GM18505 (cell line): ENCODE results near the gene KCNIP3.

Experiments
- ATAC-seq: cut with Tn5 transposase; IDR thresholded peaks from one replicate; pipeline ENCODE4 v1.9.1; 2021; ENCODE audit not compliant: unreplicated experiment
- POLR2A ChIP-seq: IDR thresholded peaks from 4 replicates; pipeline ENCODE4 v1.6.1; 2011; ENCODE audit warnings: borderline replicate concordance; ENCODE audit not compliant: insufficient read depth, insufficient read length; ENCODE audit errors: extremely low read depth

KCNIP3 gene

GRCh38 chr2:95278637-95279225 lies 18.4 kb upstream of the KCNIP3 start:
- ATAC-seq = no peak
- no peak for TF ChIP-seq POLR2A

- no peak for TF ChIP-seq POLR2A
- ATAC-seq = no peak
Observed at GRCh38 chr2:95279435-95280035, 17.6 kb upstream of the KCNIP3 start.

DNA sequence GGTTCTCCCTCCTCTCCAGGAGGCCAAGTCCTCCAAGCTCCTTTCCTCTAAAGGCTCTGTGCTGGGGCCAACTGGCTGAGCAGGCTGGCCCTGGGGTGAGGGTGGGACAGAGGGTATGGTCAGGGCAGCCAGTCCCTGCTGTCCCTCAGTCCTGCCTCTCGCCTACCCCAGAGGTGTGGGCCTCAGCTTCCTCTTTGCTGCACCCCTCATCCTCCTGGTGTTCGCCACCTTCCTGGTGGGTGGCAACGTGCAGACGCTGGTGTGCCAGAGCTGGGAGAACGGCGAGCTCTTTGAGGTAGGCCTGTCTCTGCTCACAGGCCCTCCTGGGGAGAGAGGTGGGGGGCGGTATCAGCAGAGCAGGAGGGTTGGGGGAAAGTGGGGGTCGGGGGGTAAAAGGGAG lies 16.1 kb upstream of the KCNIP3 start:
- ATAC-seq = no peak
- no peak for TF ChIP-seq POLR2A

- no peak for ATAC-seq
- no peak for TF ChIP-seq POLR2A
Observed at GRCh38 chr2:95281786-95282185, 15.4 kb upstream of the KCNIP3 start.

DNA sequence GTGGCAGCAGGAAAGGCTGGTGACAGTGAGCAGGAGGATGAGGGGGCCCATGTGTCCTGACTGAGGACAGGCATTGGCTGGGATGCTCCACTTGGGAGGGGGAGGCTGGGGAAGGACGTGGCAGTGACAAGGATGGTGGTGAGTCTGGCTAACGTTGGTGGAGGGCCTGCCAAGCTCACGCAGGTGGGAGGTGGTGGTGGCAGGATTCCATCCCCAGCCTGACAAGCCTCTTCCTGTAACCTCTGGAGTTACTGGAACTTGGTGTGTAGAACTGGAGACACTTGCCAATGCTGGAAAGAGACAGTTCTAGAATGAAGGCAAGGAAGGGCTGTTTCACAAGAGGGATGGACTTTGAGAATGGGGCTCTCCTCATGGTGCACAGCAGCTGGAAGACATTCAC lies 14.7 kb upstream of the KCNIP3 start:
- no peak for ATAC-seq

GRCh38 chr2:95283562-95283961 lies 13.6 kb upstream of the KCNIP3 start:
- TF ChIP-seq POLR2A = no peak
- ATAC-seq = no peak

More for the DNA sequence above, 14.7 kb upstream of the KCNIP3 start:
- no peak for TF ChIP-seq POLR2A

DNA sequence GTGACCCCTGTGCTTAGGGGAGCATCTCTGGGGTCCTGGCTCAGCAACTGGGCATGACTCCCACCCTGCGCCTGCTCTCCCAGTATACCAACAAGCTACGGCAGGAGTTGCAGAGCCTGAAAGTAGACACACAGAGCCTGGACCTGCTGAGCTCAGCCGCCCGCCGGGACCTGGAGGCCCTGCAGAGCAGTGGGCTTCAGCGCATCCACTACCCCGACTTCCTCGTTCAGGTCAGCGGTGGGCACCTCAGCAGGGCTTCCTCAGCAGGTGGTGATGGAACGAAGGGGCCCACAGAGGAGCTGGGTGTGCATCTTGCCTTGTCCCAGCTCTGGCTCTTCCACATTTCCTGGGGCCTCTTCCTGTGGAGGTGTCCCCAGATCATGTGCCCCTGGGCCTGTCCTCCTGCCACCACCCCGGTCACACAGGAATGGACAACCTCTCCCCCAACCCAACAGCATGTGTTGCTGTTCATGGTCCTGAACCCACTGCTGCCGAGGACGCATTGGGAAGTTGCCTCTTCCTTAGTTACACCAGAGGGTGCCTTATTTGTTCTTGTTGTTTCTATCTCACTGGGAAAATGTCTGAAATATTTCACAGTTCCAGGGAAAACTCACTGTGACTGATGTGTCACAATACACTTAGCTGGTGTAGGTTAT lies 12.1 kb upstream of the KCNIP3 start:
- ATAC-seq = no peak
- TF ChIP-seq POLR2A = no peak

DNA sequence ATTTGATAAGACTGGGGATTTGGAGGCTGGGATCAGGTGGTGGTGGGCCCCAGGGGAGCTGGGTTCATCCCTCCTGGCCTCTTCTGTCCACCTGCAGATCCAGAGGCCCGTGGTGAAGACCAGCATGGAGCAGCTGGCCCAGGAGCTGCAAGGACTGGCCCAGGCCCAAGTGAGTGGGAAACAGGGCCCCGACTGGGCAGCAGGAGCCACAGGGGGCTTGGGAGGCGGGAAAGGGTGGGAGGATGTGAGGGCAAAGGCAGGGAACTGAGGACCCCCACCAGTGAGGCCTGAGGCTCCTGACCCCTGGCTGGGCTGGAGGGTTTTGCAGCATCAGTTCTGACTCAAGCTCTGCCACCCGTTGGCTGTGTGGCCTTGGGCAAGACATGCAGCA lies 11.6 kb upstream of the KCNIP3 start:
- no peak for ATAC-seq
- no peak for TF ChIP-seq POLR2A

DNA sequence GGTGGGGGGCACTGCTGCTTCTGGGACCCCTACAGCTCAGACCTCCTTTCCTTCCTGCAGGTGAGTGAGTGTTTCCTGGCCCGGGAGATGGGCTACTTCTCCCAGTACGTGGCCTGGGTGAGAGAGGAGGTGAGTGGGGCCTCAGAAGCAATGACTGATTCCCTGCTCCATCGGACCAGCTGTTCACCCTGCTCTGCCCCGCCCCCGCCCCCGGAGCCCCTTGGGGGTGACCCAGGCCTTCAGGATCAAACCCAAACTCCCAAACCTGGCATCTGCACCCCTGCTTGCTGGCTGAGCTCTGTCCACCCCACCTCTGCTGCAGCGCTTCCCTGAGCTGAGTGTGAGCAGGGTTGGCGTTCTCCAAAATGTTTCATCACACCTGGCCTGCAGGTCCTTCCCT lies 9.8 kb upstream of the KCNIP3 start:
- no peak for TF ChIP-seq POLR2A
- ATAC-seq = no peak

DNA sequence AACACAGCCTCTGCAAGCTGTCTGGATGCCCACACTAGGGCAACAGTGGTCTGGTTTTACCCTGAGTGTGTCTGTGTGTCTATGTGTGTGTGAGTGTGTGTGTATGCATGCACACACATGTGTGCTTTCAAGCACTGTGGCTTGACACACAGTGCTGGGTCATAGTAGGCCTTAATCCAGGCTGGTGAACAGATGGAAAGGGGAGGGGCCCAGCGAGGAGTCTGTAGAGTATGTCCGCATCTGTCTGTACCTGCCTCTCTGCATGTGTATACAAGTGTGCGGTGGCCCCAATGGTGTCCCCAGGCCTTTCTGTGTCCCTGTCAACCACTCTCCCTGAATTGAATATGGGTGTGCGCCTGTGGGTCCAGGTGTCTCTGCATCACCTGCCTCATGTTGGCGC lies 9.3 kb upstream of the KCNIP3 start:
- TF ChIP-seq POLR2A = no peak
- no peak for ATAC-seq

DNA sequence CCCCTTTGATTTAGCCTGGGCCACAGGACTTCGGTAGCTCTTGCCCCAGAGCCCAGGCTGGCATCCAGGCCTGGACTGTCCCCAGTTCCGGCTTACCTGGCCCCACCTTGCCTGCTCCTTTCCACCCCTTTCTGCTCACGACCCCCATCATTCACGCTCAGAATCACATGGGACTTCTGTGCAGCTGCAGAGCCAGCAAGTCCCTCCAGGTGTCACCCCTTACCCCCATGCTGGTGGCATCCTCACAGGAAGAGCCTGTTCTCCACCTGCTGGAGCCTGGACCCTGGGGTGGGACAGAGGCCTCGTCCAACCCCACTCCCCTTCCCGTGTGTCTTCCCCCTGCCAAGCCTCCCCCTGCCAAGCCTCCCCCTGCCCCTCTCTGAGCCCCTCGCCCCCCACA lies 7.9 kb upstream of the KCNIP3 start:
- TF ChIP-seq POLR2A = no peak
- no peak for ATAC-seq

DNA sequence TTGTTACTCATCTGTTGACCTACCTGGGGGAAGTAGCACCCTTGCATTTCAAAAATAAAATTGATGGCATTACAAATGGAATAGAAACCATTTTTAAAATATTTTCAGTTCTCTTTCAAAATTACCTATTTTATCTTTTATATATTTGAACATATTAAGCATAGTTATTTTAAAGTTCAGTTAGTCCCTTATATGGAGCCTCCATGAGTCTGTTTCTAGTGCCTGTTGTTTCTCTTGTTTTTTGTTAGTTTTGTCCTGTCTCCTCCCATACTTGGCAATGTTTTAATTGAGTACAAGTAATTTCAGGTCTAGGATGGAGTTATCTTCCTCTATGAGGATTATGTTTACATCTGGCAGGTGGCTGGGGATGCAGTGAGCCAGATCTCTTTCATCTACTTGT lies 5.9 kb upstream of the KCNIP3 start:
- no peak for TF ChIP-seq POLR2A

DNA sequence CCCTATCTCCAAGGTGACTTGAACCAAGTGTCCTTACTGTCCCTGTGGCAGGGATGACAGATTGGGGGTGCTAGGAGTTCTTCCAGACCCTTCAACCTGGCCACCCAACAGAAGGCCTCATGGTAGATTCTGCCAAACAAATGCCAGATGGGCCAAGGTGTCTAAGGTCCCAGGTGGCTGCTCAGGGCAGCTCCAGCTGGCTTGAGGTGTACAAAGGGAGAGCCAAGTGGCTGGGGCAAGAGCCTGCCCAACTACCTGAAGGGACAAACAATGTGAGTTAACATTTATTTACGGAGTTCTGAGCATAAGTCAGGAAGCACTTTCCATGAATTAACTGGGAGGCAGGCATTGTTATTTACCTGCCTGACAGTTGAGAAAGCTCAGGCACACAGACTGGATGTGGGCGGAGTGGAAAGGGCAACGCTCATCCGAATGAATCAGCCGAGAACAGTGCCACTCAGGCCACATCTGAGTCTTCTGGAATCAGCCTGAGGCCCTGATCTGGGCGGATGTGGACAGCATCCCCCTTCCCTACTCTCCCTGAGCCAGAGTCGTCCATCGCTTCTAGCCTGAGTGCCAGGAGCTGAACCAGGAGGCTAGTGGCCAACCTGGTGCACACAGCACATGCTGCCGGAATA lies 4.4 kb upstream of the KCNIP3 start:
- TF ChIP-seq POLR2A = no peak
- no peak for ATAC-seq

More for the DNA sequence above, 5.9 kb upstream of the KCNIP3 start:
- no peak for ATAC-seq
